Neural progenitor cell (in vitro differentiated cells): ENCODE data around the gene NTRK3.

Experiments
- CTCF ChIP-seq: fragments of 200-600 bp; sonication (generic); IDR thresholded peaks from 2 replicates; pipeline ENCODE4 v1.5.1; 2017; ENCODE audit warnings: antibody characterized with exemption, mild to moderate bottlenecking
- EZH2 ChIP-seq: fragments of 200-600 bp; sonication (generic); IDR thresholded peaks from 2 replicates; pipeline ENCODE4 v1.6.1; 2017; ENCODE audit warnings: antibody characterized with exemption, mild to moderate bottlenecking, moderate library complexity

- TF ChIP-seq CTCF (no peak), EZH2 (no peak)
These were observed 285.5 kb downstream of the NTRK3 start for GRCh38 chr15:87971076-87971475.
